Colonic mucosa (tissue), 4 donors: ENCODE data around the gene MACIR. TPM values are rescaled to one million over a fixed set of nuclear protein-coding genes. Genes with fewer than 3 reads are reported as not detected.

Experiments
- DNase-seq: peaks from one replicate; pipeline ENCODE4 v3.0.0-alpha.2; 2020
- H3K27ac ChIP-seq: fragments of 200-600 bp; one replicate; pipeline ENCODE4 v1.8.0; 2021
- H3K27me3 ChIP-seq: fragments of 200-600 bp; one replicate; pipeline ENCODE4 v1.8.0; 2021
- H3K36me3 ChIP-seq: fragments of 200-600 bp; one replicate; pipeline ENCODE4 v1.8.0; 2021
- H3K4me1 ChIP-seq: fragments of 200-600 bp; one replicate; pipeline ENCODE4 v1.8.0; 2021; ENCODE audit warnings: mild to moderate bottlenecking
- H3K4me3 ChIP-seq: fragments of 200-600 bp; one replicate; pipeline ENCODE4 v1.8.0; 2021
- H3K9ac ChIP-seq, 2 donors: one replicate each; pipeline ENCODE4 v1.7.0; 2013; ENCODE audit warnings: control low read depth in 2 of 2, low read depth in 2 of 2, low read length in 2 of 2
- H3K9me3 ChIP-seq: fragments of 200-600 bp; one replicate; pipeline ENCODE4 v1.8.0; 2021
- CTCF ChIP-seq: fragments of 200-600 bp; IDR thresholded peaks from one replicate; pipeline ENCODE4 v1.8.0; 2022; ENCODE audit warnings: antibody characterized with exemption, mild to moderate bottlenecking
- intact Hi-C: fragments of 100-400 bp; cut with DNase I; formaldehyde crosslinking; loops from one replicate; pipeline ENCODE4 v1.14.1; 2022
- total RNA-seq, 2 donors: library from RNA; stranded (reverse); fragmentation: NEBNext Ultra II Directional in 1 of 2; extraction: Animal tissue kit (Norgen Biotek cat#: 25700) in 1 of 2; gene quantifications; one replicate each; pipeline ENCODE4 v1.2.1, GENCODE V29; 2021
- donor health status: healthy.
- donor health status: DM: no; HTN: no; CAD: no.
- donor health status: DM: no; HTN: no; CAD: no.

The MACIR gene
- total RNA-seq, 2 donors from 2014 or later, result 48.2 to 53.1 TPM

- H3K9me3 ChIP-seq, result no peaks in the 10 kb centered on the region
- no peak overlapping the region for H3K9ac ChIP-seq
- no peak overlapping the region for H3K4me3 ChIP-seq
- H3K27ac ChIP-seq, result no peak overlapping the region
- H3K4me1 ChIP-seq, result no peaks in the 10 kb centered on the region
- TF ChIP-seq CTCF, result no peak
- H3K36me3 ChIP-seq, result no peaks in the 10 kb centered on the region
- no peak for DNase-seq
- intact Hi-C loops, result no loop called here
- no peaks in the 10 kb centered on the region for H3K27me3 ChIP-seq
Measured at GRCh38 chr5:103234239-103234975, 24.2 kb upstream of the MACIR start.

GRCh38 chr5:103235891-103236290, 22.7 kb upstream of the MACIR start:
- no peak overlapping the region for H3K4me3 ChIP-seq
- H3K9me3 ChIP-seq, result no peaks in the 10 kb centered on the region
- H3K4me1 ChIP-seq, result no peaks in the 10 kb centered on the region
- TF ChIP-seq CTCF, result no peak
- DNase-seq, result no peak
- H3K27ac ChIP-seq, result no peak overlapping the region
- intact Hi-C loops, result no loop called here
- H3K27me3 ChIP-seq, result no peaks in the 10 kb centered on the region
- H3K9ac ChIP-seq, result no peak overlapping the region
- H3K36me3 ChIP-seq, result no peaks in the 10 kb centered on the region

GRCh38 chr5:103237778-103238177, 20.8 kb upstream of the MACIR start:
- Histone ChIP-seq H3K9me3 (no peaks in the 10 kb centered on the region), H3K36me3 (no peaks in the 10 kb centered on the region), H3K4me1 (no peaks in the 10 kb centered on the region), H3K27me3 (no peaks in the 10 kb centered on the region), H3K9ac (no peak overlapping the region), H3K4me3 (no peak overlapping the region), H3K27ac (peak overlapping the region; percentile 22)
- TF ChIP-seq CTCF, result no peak
- intact Hi-C loops, result no loop called here
- no peak for DNase-seq

GRCh38 chr5:103243665-103244064, 14.9 kb upstream of the MACIR start:
- no peaks in the 10 kb centered on the region for H3K9me3 ChIP-seq

GRCh38 chr5:103244398-103244797, 14.2 kb upstream of the MACIR start:
- no peak for DNase-seq
- H3K4me1 ChIP-seq, result no peaks in the 10 kb centered on the region
- no peak for TF ChIP-seq CTCF
- intact Hi-C loops, result no loop called here
- no peaks in the 10 kb centered on the region for H3K27me3 ChIP-seq
- no peak overlapping the region for H3K4me3 ChIP-seq
- no peaks in the 10 kb centered on the region for H3K9me3 ChIP-seq
- H3K9ac ChIP-seq, result no peak overlapping the region
- H3K27ac ChIP-seq, result no peak overlapping the region
- H3K36me3 ChIP-seq, result no peaks in the 10 kb centered on the region

More at GRCh38 chr5:103243665-103244064, 14.9 kb upstream of the MACIR start:
- DNase-seq, result no peak
- no peak overlapping the region for H3K27ac ChIP-seq
- intact Hi-C loops, result no loop called here
- no peaks in the 10 kb centered on the region for H3K36me3 ChIP-seq
- H3K4me1 ChIP-seq, result no peaks in the 10 kb centered on the region
- no peak overlapping the region for H3K9ac ChIP-seq
- H3K4me3 ChIP-seq, result no peak overlapping the region
- no peak for TF ChIP-seq CTCF
- no peaks in the 10 kb centered on the region for H3K27me3 ChIP-seq
